M059J (cell line): ENCODE results near the gene TMSB4Y. TPM values are rescaled to one million over a fixed set of nuclear protein-coding genes. Genes with fewer than 3 reads are reported as not detected.

Experiments
- DNase-seq: peaks from one replicate; pipeline ENCODE4 v3.0.0-alpha.2; 2012; ENCODE audit warnings: low read depth
- total RNA-seq: library from RNA; depleted of rRNA; stranded (reverse); fragments of >200 nt; shearing (Covaris generic); gene quantifications from 2 replicates; pipeline ENCODE4 v1.2.3, GENCODE V29; 2014; rRNA removed

Gene TMSB4Y
- 0.15 TPM in 1 of 2 replicates, not detected in the other for total RNA-seq

- peak; percentile 32 for DNase-seq
Observed at GRCh38 chrY:13703568-13703968, at the start of gene TMSB4Y. TSS of gene TMSB4Y (plus strand) at chrY:13703899.

GRCh38 chrY:13664162-13664561 lies 39.5 kb upstream of the TMSB4Y start:
- no peak for DNase-seq

GRCh38 chrY:13671122-13671521 lies 32.6 kb upstream of the TMSB4Y start:
- DNase-seq: no peak

- DNase-seq: no peak
Observed at GRCh38 chrY:13702276-13702675, 1.4 kb upstream of the TMSB4Y start.

- DNase-seq: peak; percentile 0
Observed at GRCh38 chrY:13704121-13704930, 627 bp downstream of the TMSB4Y start.

GRCh38 chrY:13705197-13705596 lies 1.5 kb downstream of the TMSB4Y start:
- DNase-seq: peak; percentile 0

GRCh38 chrY:13708038-13708437 lies 4.3 kb downstream of the TMSB4Y start:
- no peak for DNase-seq

GRCh38 chrY:13718996-13719395 lies 15.3 kb downstream of the TMSB4Y start:
- no peak for DNase-seq

- no peak for DNase-seq
Observed at GRCh38 chrY:13729517-13729916, 25.8 kb downstream of the TMSB4Y start.

- DNase-seq: no peak
Observed at GRCh38 chrY:13738618-13739017, 34.9 kb downstream of the TMSB4Y start.

GRCh38 chrY:13751289-13752071 lies 47.8 kb downstream of the TMSB4Y start:
- no peak for DNase-seq

GRCh38 chrY:13754661-13755060 lies 51.0 kb downstream of the TMSB4Y start:
- peak; percentile 11 for DNase-seq

Other genes with a start within 250 kb of the TMSB4Y start
- gene UTY, start 223.9 kb upstream of the TMSB4Y start, total RNA-seq: 2.0 and 2.3 TPM in 2 replicates